DND-41 (cell line): ENCODE measurements around the gene WNT10A.
"Not testable (repeated sequence)": the region's sequence is repeated elsewhere in the genome, so short reads cannot be mapped to it uniquely, and the experiment has no call there.

Experiments
- ATAC-seq: fragments of 200-7000 bp; cut with Tn5 transposase; 3 replicates; pipeline ENCODE4 v1.9.1; 2021; ENCODE audit warnings: low read depth; ENCODE audit not compliant: insufficient read depth
- DNase-seq: peaks from one replicate; pipeline ENCODE4 v3.0.0-alpha.2; 2020
- H2AFZ ChIP-seq: 2 replicates; pipeline ENCODE4 v1.6.0; 2012; ENCODE audit warnings: low read depth, low read length
- H3K27ac ChIP-seq: 2 replicates; pipeline ENCODE4 v1.5.1; 2012; ENCODE audit warnings: low read length, inconsistent platforms
- H3K27me3 ChIP-seq: fragments of 200-600 bp; sonication (generic); 2 replicates; pipeline ENCODE4 v1.6.0; 2012; ENCODE audit warnings: low read length, mild to moderate bottlenecking, inconsistent platforms; ENCODE audit not compliant: insufficient read depth, poor library complexity
- H3K36me3 ChIP-seq: 2 replicates; pipeline ENCODE4 v1.5.1; 2012; ENCODE audit warnings: low read length, inconsistent platforms; ENCODE audit not compliant: insufficient read depth
- H3K4me1 ChIP-seq: 2 replicates; pipeline ENCODE4 v1.5.1; 2012; ENCODE audit warnings: mild to moderate bottlenecking, low read length; ENCODE audit not compliant: insufficient read depth
- H3K4me2 ChIP-seq: 2 replicates; pipeline ENCODE4 v1.6.0; 2012; ENCODE audit warnings: mild to moderate bottlenecking, moderate library complexity, low read length, inconsistent platforms; ENCODE audit not compliant: insufficient read depth
- H3K4me3 ChIP-seq, 2 experiments: fragments of 200-600 bp in 1 of 2; shearing (Covaris generic) in 1 of 2; 2 replicates each; pipeline ENCODE4 v1.5.1; 2012 to 2016; ENCODE audit warnings: inconsistent platforms in 2 of 2, low read length in 2 of 2, mild to moderate bottlenecking in 2 of 2, low read depth in 1 of 2, moderate library complexity in 1 of 2
- H3K79me2 ChIP-seq: 2 replicates; pipeline ENCODE4 v1.6.0; 2012; ENCODE audit warnings: low read length, inconsistent platforms; ENCODE audit not compliant: insufficient read depth
- H3K9ac ChIP-seq: 2 replicates; pipeline ENCODE4 v1.6.0; 2012; ENCODE audit warnings: low read depth, mild to moderate bottlenecking, inconsistent platforms, low read length, moderate library complexity
- H3K9me3 ChIP-seq: 2 replicates; pipeline ENCODE4 v1.5.1; 2012; ENCODE audit warnings: low read length, moderate library complexity, mild to moderate bottlenecking, inconsistent platforms; ENCODE audit not compliant: insufficient read depth, severe bottlenecking
- H4K20me1 ChIP-seq: 2 replicates; pipeline ENCODE4 v1.6.0; 2012; ENCODE audit warnings: low read length; ENCODE audit not compliant: insufficient read depth

Gene WNT10A

GRCh38 chr2:218931751-218932150 lies 51.1 kb downstream of the WNT10A start:
- not testable (repeated sequence) for ATAC-seq, H3K4me3 ChIP-seq, H3K4me2 ChIP-seq, H3K27me3 ChIP-seq, H3K4me1 ChIP-seq, H2AFZ ChIP-seq, H3K9ac ChIP-seq, H3K79me2 ChIP-seq, H3K27ac ChIP-seq, H4K20me1 ChIP-seq, DNase-seq, H3K9me3 ChIP-seq, H3K36me3 ChIP-seq
